ENCODE data around the gene METTL23. TPM values are rescaled to one million over a fixed set of nuclear protein-coding genes. Genes with fewer than 3 reads are reported as not detected.
A peak's percentile ranks its signal among the peaks of the same experiment; 100 is the strongest.

Gene METTL23, protein sequence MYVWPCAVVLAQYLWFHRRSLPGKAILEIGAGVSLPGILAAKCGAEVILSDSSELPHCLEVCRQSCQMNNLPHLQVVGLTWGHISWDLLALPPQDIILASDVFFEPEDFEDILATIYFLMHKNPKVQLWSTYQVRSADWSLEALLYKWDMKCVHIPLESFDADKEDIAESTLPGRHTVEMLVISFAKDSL
- total RNA-seq (10 to 100 TPM; 43.6 to 44.6 TPM), polyA plus RNA-seq (152 TPM)

DNA sequence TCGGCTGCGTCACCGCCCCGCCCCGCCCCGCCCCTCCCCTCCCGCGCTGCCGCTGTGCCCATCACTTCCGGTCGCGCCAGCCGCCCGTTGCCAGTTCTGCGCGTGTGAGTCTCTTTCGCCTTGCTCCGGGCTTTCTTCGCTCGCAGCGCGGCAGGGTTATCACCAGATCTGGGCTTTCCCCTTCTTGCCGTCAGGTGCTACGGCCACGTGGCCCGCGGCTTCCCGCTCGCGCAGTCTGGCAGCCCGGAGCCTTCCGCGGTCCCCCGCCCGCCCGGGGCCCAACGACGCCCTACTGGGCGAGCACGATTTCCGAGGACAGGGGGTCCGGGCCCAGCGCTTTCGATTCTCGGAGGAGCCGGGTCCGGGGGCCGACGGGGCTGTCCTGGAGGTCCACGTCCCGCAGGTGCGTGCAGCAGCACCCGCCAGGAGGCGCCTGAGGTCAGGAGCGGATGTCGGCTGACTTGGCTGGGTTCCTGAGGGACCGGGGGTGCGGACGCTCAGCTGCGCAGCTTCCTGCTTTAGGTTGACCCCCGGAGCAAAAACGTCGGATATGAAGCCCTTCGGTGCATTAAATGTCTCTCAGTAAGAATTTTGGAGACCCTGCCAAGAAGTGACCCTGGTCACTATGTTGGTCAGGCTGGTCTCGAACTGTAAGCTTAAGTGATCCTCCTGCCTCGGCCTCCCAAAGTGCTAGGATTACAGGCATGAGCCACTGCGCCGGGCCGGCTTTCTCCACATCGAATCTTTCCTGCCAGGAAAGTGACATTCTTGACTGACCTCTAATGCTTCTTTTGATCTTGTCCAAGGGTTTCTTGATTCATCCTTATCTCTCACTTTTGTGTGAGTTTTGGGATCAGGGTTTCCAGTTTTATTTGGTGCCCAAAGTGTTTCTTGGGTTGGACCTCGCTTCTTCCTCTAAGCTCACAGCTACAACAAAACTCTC is at the start of gene METTL23:
Gene METTL23 (plus strand): TSS at position 64 of the 943 bp plus-strand sequence. CDS start 2,872 bp downstream, outside the sequence.
- DNase-seq, result peak in 4 of 5 donors; percentile 89 to 97 (median 94)
- Histone ChIP-seq H3K4me1 (ENCODE audit: insufficient read depth, low read length) (peaks cover 55% of the 10 kb centered on the region), H3K4me3 (ENCODE audit: low read length) (peak within 1 kb of the TSS; percentile 82), H3K36me3 (ENCODE audit: insufficient read depth, low read length) (peaks cover 35% of the 10 kb centered on the region), H3K27me3 (ENCODE audit: insufficient read depth, low read length, poor library complexity, severe bottlenecking) (no peaks in the 10 kb centered on the region), H3K27ac (ENCODE audit: low read depth, low read length) (peak within 1 kb of the TSS; percentile 93), H3K9me3 (ENCODE audit: low read length) (no peaks in the 10 kb centered on the region)
- H3K36me3 Mint-ChIP-seq, result peaks cover 6 to 76% (median 8%) of the 10 kb centered on the region in 3 donors
- H3K9me3 Mint-ChIP-seq, result no peaks in the 10 kb centered on the region
- peaks cover 44 to 75% (median 59%) of the 10 kb centered on the region in 3 donors for H3K4me1 Mint-ChIP-seq
- H3K27me3 Mint-ChIP-seq, result peaks cover 0 to 4% of the 10 kb centered on the region in 2 donors
- ChIA-PET POLR2A (interaction anchor here (0.7 to 6.0 kb wide), 10 partner anchors 10 to 1211 kb away, joined by 3 to 112 read pairs (median 6); partner anchors contain the start of genes MFSD11, SRSF2 and TSEN54), CTCF (interaction anchor here (0.6 to 5.4 kb wide), 19 partner anchors 9 to 204 kb away, joined by 3 to 52 read pairs (median 4); partner anchors contain the start of genes MFSD11, MGAT5B and SRSF2)
- peak within 1 kb of the TSS; percentile 96 to 100 (median 99) for H3K27ac Mint-ChIP-seq
- peak within 1 kb of the TSS; percentile 93 to 100 (median 97) for H3K4me3 Mint-ChIP-seq

DNA sequence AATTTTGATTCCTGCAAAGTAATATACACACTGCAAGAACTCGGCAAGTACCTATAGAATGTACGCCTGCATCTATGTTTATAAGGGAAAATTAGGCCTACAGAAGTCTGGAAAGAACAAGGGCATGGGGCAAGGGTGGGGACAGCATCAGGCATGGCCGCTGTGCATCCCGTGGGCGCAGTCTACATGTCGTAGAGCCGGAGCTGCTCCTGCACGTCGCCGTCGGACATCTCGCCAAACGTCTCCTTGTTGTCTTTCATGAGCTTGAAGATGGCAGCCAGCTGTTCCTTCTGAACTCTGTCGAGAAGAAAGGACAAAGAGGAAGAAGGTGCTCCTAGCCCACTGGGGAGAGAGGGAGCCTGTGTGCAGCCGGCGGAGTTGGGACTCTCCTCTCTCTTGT is 49.2 kb upstream of the METTL23 start:
- no peak for DNase-seq
- Mint-ChIP-seq H3K4me1 (peaks cover 19 to 23% (median 22%) of the 10 kb centered on the region in 3 donors), H3K4me3 (no peak overlapping the region), H3K9me3 (no peaks in the 10 kb centered on the region), H3K27me3 (no peaks in the 10 kb centered on the region), H3K36me3 (peaks cover 0 to 8% (median 0%) of the 10 kb centered on the region in 3 donors), H3K27ac (no peak overlapping the region)
- Histone ChIP-seq H3K4me3 (ENCODE audit: low read length) (no peak overlapping the region), H3K27ac (ENCODE audit: low read depth, low read length) (no peak overlapping the region), H3K36me3 (ENCODE audit: insufficient read depth, low read length) (no peaks in the 10 kb centered on the region), H3K9me3 (ENCODE audit: low read length) (no peaks in the 10 kb centered on the region), H3K4me1 (ENCODE audit: insufficient read depth, low read length) (peaks cover 43% of the 10 kb centered on the region), H3K27me3 (ENCODE audit: insufficient read depth, low read length, poor library complexity, severe bottlenecking) (no peaks in the 10 kb centered on the region)
- POLR2A ChIA-PET, result no interaction called here
- CTCF ChIA-PET, result interaction anchor here (1.7 to 2.0 kb wide), 2 partner anchors 53 to 154 kb away, joined by 8 to 9 read pairs; no protein-coding TSS in a partner anchor

- Mint-ChIP-seq H3K9me3 (no peaks in the 10 kb centered on the region), H3K36me3 (peaks cover 0 to 8% (median 0%) of the 10 kb centered on the region in 3 donors), H3K4me1 (peaks cover 16 to 18% (median 18%) of the 10 kb centered on the region in 3 donors), H3K27ac (no peak overlapping the region), H3K4me3 (no peak overlapping the region), H3K27me3 (no peaks in the 10 kb centered on the region)
- no peaks in the 10 kb centered on the region for H3K27me3 ChIP-seq (ENCODE audit: insufficient read depth, low read length, poor library complexity, severe bottlenecking)
- H3K9me3 ChIP-seq (ENCODE audit: low read length), result no peaks in the 10 kb centered on the region
- peak; percentile 26 to 69 (median 44) for DNase-seq
- H3K4me1 ChIP-seq (ENCODE audit: insufficient read depth, low read length), result peaks cover 34% of the 10 kb centered on the region
- no peak overlapping the region for H3K27ac ChIP-seq (ENCODE audit: low read depth, low read length)
- CTCF ChIA-PET, result interaction anchor here (0.8 to 2.0 kb wide), 5 partner anchors 35 to 211 kb away, joined by 3 to 9 read pairs (median 4); partner anchors contain the start of gene AANAT
- peak overlapping the region; percentile 0 for H3K4me3 ChIP-seq (ENCODE audit: low read length)
- H3K36me3 ChIP-seq (ENCODE audit: insufficient read depth, low read length), result no peaks in the 10 kb centered on the region
- POLR2A ChIA-PET, result no interaction called here
Measured at GRCh38 chr17:76678330-76678729, 48.3 kb upstream of the METTL23 start.

DNA sequence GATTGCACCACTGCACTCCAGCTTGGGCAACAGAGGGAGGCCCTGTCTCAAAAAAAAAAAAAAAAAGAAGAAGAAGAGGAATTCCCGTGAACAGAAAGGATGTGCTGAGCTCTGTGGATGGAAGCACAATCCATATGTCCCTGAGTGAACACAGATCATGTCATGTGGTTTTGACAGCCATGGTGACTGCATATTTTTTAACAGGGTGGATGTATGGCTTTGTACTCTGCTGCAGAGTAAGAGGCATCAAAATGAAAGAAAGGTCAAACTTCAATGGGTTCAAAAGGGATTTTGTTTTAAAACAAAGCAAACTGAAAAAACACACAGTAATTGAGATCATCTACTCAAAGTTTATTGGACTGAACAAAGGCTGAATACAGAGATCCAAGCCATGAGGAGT is 47.4 kb upstream of the METTL23 start:
- H3K27ac Mint-ChIP-seq, result peak overlapping the region in 3 of 8 donors; percentile 46 to 50 (median 50)
- Histone ChIP-seq H3K27ac (ENCODE audit: low read depth, low read length) (no peak overlapping the region), H3K27me3 (ENCODE audit: insufficient read depth, low read length, poor library complexity, severe bottlenecking) (no peaks in the 10 kb centered on the region), H3K4me1 (ENCODE audit: insufficient read depth, low read length) (peaks cover 33% of the 10 kb centered on the region), H3K9me3 (ENCODE audit: low read length) (no peaks in the 10 kb centered on the region), H3K4me3 (ENCODE audit: low read length) (no peak overlapping the region), H3K36me3 (ENCODE audit: insufficient read depth, low read length) (no peaks in the 10 kb centered on the region)
- H3K36me3 Mint-ChIP-seq, result peaks cover 0 to 11% (median 0%) of the 10 kb centered on the region in 3 donors
- H3K9me3 Mint-ChIP-seq, result no peaks in the 10 kb centered on the region
- DNase-seq, result no peak
- H3K27me3 Mint-ChIP-seq, result no peaks in the 10 kb centered on the region
- POLR2A ChIA-PET, result no interaction called here
- H3K4me3 Mint-ChIP-seq, result peak overlapping the region in 1 of 7 donors; percentile 23
- CTCF ChIA-PET, result interaction anchor here (0.6 to 2.0 kb wide), 4 partner anchors 37 to 212 kb away, joined by 3 to 8 read pairs (median 3); partner anchors contain the start of gene AANAT
- H3K4me1 Mint-ChIP-seq, result peaks cover 16 to 18% (median 18%) of the 10 kb centered on the region in 3 donors

GRCh38 chr17:76681222-76682137 is 45.2 kb upstream of the METTL23 start:
- POLR2A ChIA-PET, result interaction anchor here (0.5 to 2.0 kb wide), 3 partner anchors 10 to 1015 kb away, joined by 3 to 11 read pairs (median 3); partner anchors contain the start of genes RECQL5 and SAP30BP
- Mint-ChIP-seq H3K9me3 (no peaks in the 10 kb centered on the region), H3K27ac (peak overlapping the region in 7 of 8 donors; percentile 37 to 89 (median 66)), H3K4me3 (peak overlapping the region in 2 of 7 donors; percentile 61 to 85), H3K36me3 (peaks cover 0 to 14% (median 1%) of the 10 kb centered on the region in 3 donors), H3K4me1 (peaks cover 15 to 18% (median 18%) of the 10 kb centered on the region in 3 donors), H3K27me3 (no peaks in the 10 kb centered on the region)
- peaks cover 33% of the 10 kb centered on the region for H3K4me1 ChIP-seq (ENCODE audit: insufficient read depth, low read length)
- H3K4me3 ChIP-seq (ENCODE audit: low read length), result no peak overlapping the region
- no peaks in the 10 kb centered on the region for H3K9me3 ChIP-seq (ENCODE audit: low read length)
- H3K27ac ChIP-seq (ENCODE audit: low read depth, low read length), result no peak overlapping the region
- peak; percentile 57 to 80 (median 62) for DNase-seq
- no peaks in the 10 kb centered on the region for H3K27me3 ChIP-seq (ENCODE audit: insufficient read depth, low read length, poor library complexity, severe bottlenecking)
- CTCF ChIA-PET, result interaction anchor here (0.6 to 4.0 kb wide), 39 partner anchors 10 to 237 kb away, joined by 3 to 26 read pairs (median 4); partner anchors contain the start of genes MXRA7 and ST6GALNAC2
- H3K36me3 ChIP-seq (ENCODE audit: insufficient read depth, low read length), result no peaks in the 10 kb centered on the region

- H3K4me1 Mint-ChIP-seq, result peaks cover 15 to 18% (median 18%) of the 10 kb centered on the region in 3 donors
- CTCF ChIA-PET, result interaction anchor here (1.0 to 4.0 kb wide), 21 partner anchors 10 to 238 kb away, joined by 3 to 26 read pairs (median 4); partner anchors contain the start of genes MXRA7 and ST6GALNAC2
Measured at GRCh38 chr17:76682296-76682695, 44.3 kb upstream of the METTL23 start.

More at GRCh38 chr17:76682296-76682695, 44.3 kb upstream of the METTL23 start:
- Mint-ChIP-seq H3K4me3 (peak overlapping the region in 4 of 7 donors; percentile 22 to 79 (median 48)), H3K27me3 (no peaks in the 10 kb centered on the region), H3K27ac (peak overlapping the region in 7 of 8 donors; percentile 28 to 89 (median 56)), H3K9me3 (no peaks in the 10 kb centered on the region), H3K36me3 (peaks cover 0 to 15% (median 2%) of the 10 kb centered on the region in 3 donors)
- Histone ChIP-seq H3K36me3 (ENCODE audit: insufficient read depth, low read length) (no peaks in the 10 kb centered on the region), H3K27ac (ENCODE audit: low read depth, low read length) (no peak overlapping the region), H3K9me3 (ENCODE audit: low read length) (no peaks in the 10 kb centered on the region), H3K4me3 (ENCODE audit: low read length) (no peak overlapping the region), H3K27me3 (ENCODE audit: insufficient read depth, low read length, poor library complexity, severe bottlenecking) (no peaks in the 10 kb centered on the region), H3K4me1 (ENCODE audit: insufficient read depth, low read length) (peaks cover 33% of the 10 kb centered on the region)
- DNase-seq, result no peak
- POLR2A ChIA-PET, result interaction anchor here (1.4 to 2.0 kb wide), 2 partner anchors 11 to 59 kb away, joined by 3 to 11 read pairs; no protein-coding TSS in a partner anchor

All from CD8-positive, alpha-beta memory T cell (primary cell).